ENCODE results near the gene BICC1. TPM values are rescaled to one million over a fixed set of nuclear protein-coding genes. Genes with fewer than 3 reads are reported as not detected.

The BICC1 gene
- total RNA-seq, 1 experiment from 2014 or later = 13.9 TPM

- Histone ChIP-seq H3K4me3 (ENCODE audit: low read length) (no peak overlapping the region), H3K27me3 (ENCODE audit: low read length) (no peaks in the 10 kb centered on the region), H3K9me2 (replicated peaks; ENCODE audit: low read length) (no peaks in the 10 kb centered on the region), H3K79me2 (ENCODE audit: low read length) (no peaks in the 10 kb centered on the region), H3F3A (ENCODE audit: low read length, unreplicated experiment) (no peaks in the 10 kb centered on the region), H3K4me2 (ENCODE audit: low read length) (no peak overlapping the region), H3K27ac (ENCODE audit: low read length) (no peak overlapping the region), H4K20me1 (ENCODE audit: low read length) (no peaks in the 10 kb centered on the region), H2AFZ (ENCODE audit: low read length) (no peak overlapping the region), H3K36me3 (ENCODE audit: low read depth, low read length) (no peaks in the 10 kb centered on the region), H3K9ac (ENCODE audit: low read length) (no peak overlapping the region), H3K9me3 (ENCODE audit: low read length) (no peaks in the 10 kb centered on the region), H3K4me1 (ENCODE audit: insufficient read depth, low read length) (peaks cover 6% of the 10 kb centered on the region)
- ChIA-PET POLR2A (ENCODE audit: unreplicated experiment) (no interaction called here), CTCF (no interaction called here)
- TF ChIP-seq, protein P1, sequence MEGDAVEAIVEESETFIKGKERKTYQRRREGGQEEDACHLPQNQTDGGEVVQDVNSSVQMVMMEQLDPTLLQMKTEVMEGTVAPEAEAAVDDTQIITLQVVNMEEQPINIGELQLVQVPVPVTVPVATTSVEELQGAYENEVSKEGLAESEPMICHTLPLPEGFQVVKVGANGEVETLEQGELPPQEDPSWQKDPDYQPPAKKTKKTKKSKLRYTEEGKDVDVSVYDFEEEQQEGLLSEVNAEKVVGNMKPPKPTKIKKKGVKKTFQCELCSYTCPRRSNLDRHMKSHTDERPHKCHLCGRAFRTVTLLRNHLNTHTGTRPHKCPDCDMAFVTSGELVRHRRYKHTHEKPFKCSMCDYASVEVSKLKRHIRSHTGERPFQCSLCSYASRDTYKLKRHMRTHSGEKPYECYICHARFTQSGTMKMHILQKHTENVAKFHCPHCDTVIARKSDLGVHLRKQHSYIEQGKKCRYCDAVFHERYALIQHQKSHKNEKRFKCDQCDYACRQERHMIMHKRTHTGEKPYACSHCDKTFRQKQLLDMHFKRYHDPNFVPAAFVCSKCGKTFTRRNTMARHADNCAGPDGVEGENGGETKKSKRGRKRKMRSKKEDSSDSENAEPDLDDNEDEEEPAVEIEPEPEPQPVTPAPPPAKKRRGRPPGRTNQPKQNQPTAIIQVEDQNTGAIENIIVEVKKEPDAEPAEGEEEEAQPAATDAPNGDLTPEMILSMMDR (conservative IDR thresholded peaks at IDR 0.05; ENCODE audit: low read depth, low read length) = no peak
- no peak for TF ChIP-seq EZH2 (IDR thresholded peaks at IDR 0.05; ENCODE audit: low read length, unreplicated experiment)
- no peak for TF ChIP-seq EZH2phosphoT487 (IDR thresholded peaks at IDR 0.05; ENCODE audit: borderline replicate concordance, low read length)
- ATAC-seq = no peak
- BruUV-seq (replicated peaks) = no TSS peak
- no peak for DNase-seq
- intact Hi-C loops (cut with micrococcal nuclease) = no loop called here
Observed at GRCh38 chr10:58829839-58830238, 317.2 kb downstream of the BICC1 start.

GRCh38 chr10:58830697-58831096 lies 318.0 kb downstream of the BICC1 start:
- DNase-seq (no peak), ATAC-seq (no peak)
- no peak overlapping the region for H2AFZ ChIP-seq (ENCODE audit: low read length)
- no peaks in the 10 kb centered on the region for H3K9me2 ChIP-seq (replicated peaks; ENCODE audit: low read length)
- H3K79me2 ChIP-seq (ENCODE audit: low read length) = no peaks in the 10 kb centered on the region
- no peak overlapping the region for H3K4me3 ChIP-seq (ENCODE audit: low read length)
- ChIA-PET CTCF (no interaction called here), POLR2A (ENCODE audit: unreplicated experiment) (no interaction called here)
- H3K9me3 ChIP-seq (ENCODE audit: low read length) = no peaks in the 10 kb centered on the region
- no peak overlapping the region for H3K4me2 ChIP-seq (ENCODE audit: low read length)
- H4K20me1 ChIP-seq (ENCODE audit: low read length) = no peaks in the 10 kb centered on the region
- no peak overlapping the region for H3K9ac ChIP-seq (ENCODE audit: low read length)
- BruUV-seq (replicated peaks) = no TSS peak
- H3K36me3 ChIP-seq (ENCODE audit: low read depth, low read length) = no peaks in the 10 kb centered on the region
- no peaks in the 10 kb centered on the region for H3K27me3 ChIP-seq (ENCODE audit: low read length)
- TF ChIP-seq, protein P1 (conservative IDR thresholded peaks at IDR 0.05; ENCODE audit: low read depth, low read length) = no peak
- TF ChIP-seq EZH2phosphoT487 (IDR thresholded peaks at IDR 0.05; ENCODE audit: borderline replicate concordance, low read length) (no peak), EZH2 (IDR thresholded peaks at IDR 0.05; ENCODE audit: low read length, unreplicated experiment) (no peak)
- no peak overlapping the region for H3K27ac ChIP-seq (ENCODE audit: low read length)
- peaks cover 6% of the 10 kb centered on the region for H3K4me1 ChIP-seq (ENCODE audit: insufficient read depth, low read length)
- intact Hi-C loops (cut with micrococcal nuclease) = no loop called here
- no peaks in the 10 kb centered on the region for H3F3A ChIP-seq (ENCODE audit: low read length, unreplicated experiment)

GRCh38 chr10:58833771-58834561 lies 321.3 kb downstream of the BICC1 start:
- ATAC-seq (no peak), DNase-seq (no peak)
- H2AFZ ChIP-seq (ENCODE audit: low read length) = no peak overlapping the region
- H4K20me1 ChIP-seq (ENCODE audit: low read length) = no peaks in the 10 kb centered on the region
- H3K27me3 ChIP-seq (ENCODE audit: low read length) = no peaks in the 10 kb centered on the region
- no peaks in the 10 kb centered on the region for H3K36me3 ChIP-seq (ENCODE audit: low read depth, low read length)
- CTCF ChIA-PET = no interaction called here
- H3K27ac ChIP-seq (ENCODE audit: low read length) = no peak overlapping the region
- POLR2A ChIA-PET (ENCODE audit: unreplicated experiment) = no interaction called here
- no peak overlapping the region for H3K9ac ChIP-seq (ENCODE audit: low read length)
- TF ChIP-seq EZH2phosphoT487 (IDR thresholded peaks at IDR 0.05; ENCODE audit: borderline replicate concordance, low read length) (no peak), EZH2 (IDR thresholded peaks at IDR 0.05; ENCODE audit: low read length, unreplicated experiment) (no peak)
- TF ChIP-seq, protein P1 (conservative IDR thresholded peaks at IDR 0.05; ENCODE audit: low read depth, low read length) = no peak
- H3F3A ChIP-seq (ENCODE audit: low read length, unreplicated experiment) = no peaks in the 10 kb centered on the region
- H3K79me2 ChIP-seq (ENCODE audit: low read length) = no peaks in the 10 kb centered on the region
- BruUV-seq (replicated peaks) = no TSS peak
- H3K4me3 ChIP-seq (ENCODE audit: low read length) = no peak overlapping the region
- H3K9me2 ChIP-seq (replicated peaks; ENCODE audit: low read length) = no peaks in the 10 kb centered on the region
- H3K4me1 ChIP-seq (ENCODE audit: insufficient read depth, low read length) = no peaks in the 10 kb centered on the region
- H3K9me3 ChIP-seq (ENCODE audit: low read length) = no peaks in the 10 kb centered on the region
- H3K4me2 ChIP-seq (ENCODE audit: low read length) = no peak overlapping the region
- intact Hi-C loops (cut with micrococcal nuclease) = no loop called here

Measured in PC-3 (cell line).